Suppressor macrophage treated with lipopolysaccharide for 1 hour (primary cell): ENCODE data around the gene RELT.

ENCODE experiments used
- DNase-seq, 3 donors: peaks; one replicate each; pipeline ENCODE4 v3.0.0-alpha.2; 2020 to 2022

RELT gene

GRCh38 chr11:73376803-73377629 lies 817 bp downstream of the RELT start:
- peak; percentile 85 to 90 (median 89) for DNase-seq

GRCh38 chr11:73379189-73379880 lies 3.1 kb downstream of the RELT start:
- no peak for DNase-seq

- peak; percentile 55 to 60 (median 55) for DNase-seq
Measured at GRCh38 chr11:73380331-73380730, 4.1 kb downstream of the RELT start.

- DNase-seq, result no peak
Measured at GRCh38 chr11:73380897-73381410, 4.8 kb downstream of the RELT start.

GRCh38 chr11:73381589-73381988 lies 5.4 kb downstream of the RELT start:
- DNase-seq, result peak; percentile 64 to 73 (median 71)

GRCh38 chr11:73382183-73382582 lies 6.0 kb downstream of the RELT start:
- no peak for DNase-seq

GRCh38 chr11:73382747-73383146 lies 6.5 kb downstream of the RELT start:
- no peak for DNase-seq

- DNase-seq, result peak; percentile 61 to 77 (median 73)
Measured at GRCh38 chr11:73383249-73384124, 7.3 kb downstream of the RELT start.

- no peak for DNase-seq
Measured at GRCh38 chr11:73384125-73384441, 7.9 kb downstream of the RELT start.

- no peak for DNase-seq
Measured at GRCh38 chr11:73384531-73384871, 8.3 kb downstream of the RELT start.

GRCh38 chr11:73384872-73385689 lies 8.9 kb downstream of the RELT start:
- peak; percentile 88 to 95 (median 93) for DNase-seq

- DNase-seq, result peak in 2 of 3 donors; percentile 35 to 53
Measured at GRCh38 chr11:73386016-73386415, 9.8 kb downstream of the RELT start.

- DNase-seq, result no peak
Measured at GRCh38 chr11:73386546-73386945, 10.3 kb downstream of the RELT start.

GRCh38 chr11:73387594-73388264 lies 11.5 kb downstream of the RELT start:
- DNase-seq, result peak in 2 of 3 donors; percentile 35 to 56

- peak; percentile 36 to 61 (median 50) for DNase-seq
Measured at GRCh38 chr11:73388265-73389133, 12.3 kb downstream of the RELT start.

- no peak for DNase-seq
Measured at GRCh38 chr11:73389134-73389525, 12.9 kb downstream of the RELT start.

GRCh38 chr11:73389916-73390315 lies 13.7 kb downstream of the RELT start:
- no peak for DNase-seq

- DNase-seq, result no peak
Measured at GRCh38 chr11:73390601-73391565, 14.7 kb downstream of the RELT start.

GRCh38 chr11:73391665-73392064 lies 15.5 kb downstream of the RELT start:
- no peak for DNase-seq
